Amygdala (tissue), 56 donors: Measurements from ENCODE around the gene RNF146.
"Not testable (repeated sequence)": the region's sequence is repeated elsewhere in the genome, so short reads cannot be mapped to it uniquely, and the experiment has no call there.

ENCODE experiments used
- DNase-seq, 56 donors: peaks; one replicate each; lab custom pipeline; 2025; lab: John Stamatoyannopoulos, UW

Gene RNF146, protein sequence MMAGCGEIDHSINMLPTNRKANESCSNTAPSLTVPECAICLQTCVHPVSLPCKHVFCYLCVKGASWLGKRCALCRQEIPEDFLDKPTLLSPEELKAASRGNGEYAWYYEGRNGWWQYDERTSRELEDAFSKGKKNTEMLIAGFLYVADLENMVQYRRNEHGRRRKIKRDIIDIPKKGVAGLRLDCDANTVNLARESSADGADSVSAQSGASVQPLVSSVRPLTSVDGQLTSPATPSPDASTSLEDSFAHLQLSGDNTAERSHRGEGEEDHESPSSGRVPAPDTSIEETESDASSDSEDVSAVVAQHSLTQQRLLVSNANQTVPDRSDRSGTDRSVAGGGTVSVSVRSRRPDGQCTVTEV

DNA sequence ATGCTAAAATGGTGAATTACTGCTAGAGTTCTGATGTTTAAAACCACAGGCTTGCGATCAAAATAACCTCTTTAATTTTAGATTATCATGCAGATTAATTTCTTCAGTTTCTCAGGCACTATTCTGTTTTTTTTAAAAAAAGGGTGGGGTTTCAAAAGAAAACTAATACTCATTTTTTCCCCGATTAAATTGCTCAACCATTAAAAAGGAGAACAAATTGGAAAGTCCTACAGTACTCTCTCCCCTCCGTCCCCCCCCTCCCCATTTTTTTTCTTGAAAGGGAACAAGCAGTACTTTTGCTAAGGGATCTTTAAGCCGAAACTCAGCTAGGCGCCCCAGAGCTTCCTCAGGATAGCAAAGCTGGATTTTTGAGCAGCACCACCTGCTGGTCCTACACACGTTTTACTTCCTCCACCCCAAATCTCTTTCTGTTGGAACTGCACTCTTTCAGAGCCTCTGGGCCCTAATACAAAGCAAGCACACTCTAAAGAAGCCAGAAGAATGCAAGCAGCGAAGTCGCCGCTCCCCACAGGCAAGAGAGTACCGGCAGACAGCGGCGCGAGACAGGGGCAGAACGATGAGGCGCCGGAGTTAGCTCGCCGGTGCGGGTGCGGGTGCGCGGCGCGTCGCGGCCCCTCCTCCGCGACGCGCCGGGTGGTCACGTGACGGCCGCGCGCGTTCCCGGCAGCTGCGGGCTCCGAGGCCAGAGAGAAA is at the start of gene RNF146:
RNF146 (plus strand) TSS at position 687 of the 714 bp plus-strand sequence. CDS start 13,475 bp downstream, outside the sequence.
- DNase-seq: peak in 54 of 56 donors; percentile 34 to 98 (median 82)

DNA sequence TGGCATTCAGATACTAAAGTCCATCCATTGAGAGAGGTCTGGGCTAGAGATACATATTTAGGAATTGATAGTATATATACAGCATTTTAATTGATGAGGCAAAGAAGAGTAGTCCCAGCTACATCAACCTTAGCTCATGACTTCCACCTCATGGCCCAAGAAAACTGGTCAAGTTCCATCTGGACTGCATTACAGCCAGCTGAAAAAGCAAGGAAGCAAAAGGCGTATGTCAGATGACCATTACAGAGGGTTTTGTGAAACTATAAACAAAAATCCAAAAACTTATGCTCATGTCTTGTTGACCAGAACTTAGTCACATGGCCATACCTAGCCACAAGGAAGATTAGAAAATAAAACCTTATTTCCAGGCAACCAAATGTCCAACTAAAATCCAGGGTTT is 46.8 kb upstream of the RNF146 start:
- no peak for DNase-seq

DNA sequence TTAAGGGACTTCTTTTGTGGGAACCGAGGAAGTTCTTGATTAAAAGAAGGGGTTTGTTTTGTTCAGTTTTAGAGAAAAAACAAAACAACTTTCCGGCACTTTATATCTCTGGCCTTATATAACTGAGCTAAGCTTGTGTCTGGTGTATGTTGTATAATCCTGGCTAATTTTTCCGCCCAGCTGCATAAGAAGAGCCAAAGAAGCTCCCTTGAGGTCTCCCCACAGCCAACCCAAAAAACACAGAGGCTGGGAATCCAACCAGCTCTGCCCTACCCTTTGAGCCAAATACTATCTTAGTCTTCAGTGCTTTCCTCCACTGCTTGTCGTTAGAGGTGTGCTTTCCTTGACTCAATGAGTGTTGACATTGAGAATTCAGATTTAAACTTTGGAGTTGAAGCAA is 45.5 kb upstream of the RNF146 start:
- no peak for DNase-seq

DNA sequence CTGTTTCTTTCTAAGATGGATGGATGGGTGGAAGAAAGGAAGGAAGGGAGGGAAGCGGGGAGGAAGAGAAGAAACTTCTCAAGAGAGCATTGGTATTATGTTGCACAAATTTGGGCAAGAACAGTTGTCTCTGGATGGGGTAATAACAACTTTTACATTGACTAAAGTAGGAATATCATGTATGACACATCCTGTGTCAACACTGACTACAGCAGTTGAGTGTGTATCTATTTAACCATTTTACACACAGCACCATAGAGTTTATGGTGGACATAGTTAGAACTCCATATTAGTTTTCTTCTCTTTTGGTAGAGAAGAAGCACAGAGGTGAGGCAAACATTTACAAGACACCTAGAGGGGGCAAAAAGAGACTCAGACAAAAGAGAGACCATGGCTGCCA is 44.2 kb upstream of the RNF146 start:
- DNase-seq: no peak

DNA sequence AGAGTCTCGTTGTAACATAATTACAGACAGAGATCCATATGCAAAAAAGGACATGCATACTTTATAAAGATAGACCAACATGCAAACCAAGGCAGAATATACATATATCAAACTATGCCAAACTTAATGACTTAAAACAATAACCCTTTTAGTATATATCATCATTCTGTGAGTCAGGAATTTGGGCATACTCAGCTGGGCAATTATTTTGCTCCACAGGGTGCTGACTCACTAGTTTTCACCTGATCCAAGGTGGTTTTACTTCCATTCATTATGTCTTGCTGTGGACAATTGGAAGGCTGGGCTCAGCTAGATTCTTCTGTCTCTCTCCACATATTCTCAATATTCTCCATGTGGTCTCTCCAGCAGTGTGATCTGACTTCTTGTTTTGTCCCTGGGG is 41.2 kb upstream of the RNF146 start:
- DNase-seq: no peak

DNA sequence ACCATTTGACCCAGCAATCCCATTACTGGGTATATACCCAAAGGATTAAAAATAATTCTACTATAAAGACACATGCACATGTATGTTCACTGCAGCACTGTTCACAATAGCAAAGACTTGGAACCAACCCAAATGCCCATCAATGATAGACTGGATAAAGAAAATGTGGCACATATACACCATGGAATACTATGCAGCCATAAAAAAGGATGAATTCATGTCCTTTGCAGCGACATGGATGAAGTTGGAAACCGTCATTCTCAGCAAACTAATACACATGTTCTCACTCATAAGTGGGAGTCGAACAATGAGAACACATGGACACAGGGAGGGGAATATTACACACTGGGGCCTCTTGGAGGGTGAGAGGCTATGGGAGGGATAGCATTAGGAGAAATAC is 32.8 kb upstream of the RNF146 start:
- DNase-seq: not testable (repeated sequence)

DNA sequence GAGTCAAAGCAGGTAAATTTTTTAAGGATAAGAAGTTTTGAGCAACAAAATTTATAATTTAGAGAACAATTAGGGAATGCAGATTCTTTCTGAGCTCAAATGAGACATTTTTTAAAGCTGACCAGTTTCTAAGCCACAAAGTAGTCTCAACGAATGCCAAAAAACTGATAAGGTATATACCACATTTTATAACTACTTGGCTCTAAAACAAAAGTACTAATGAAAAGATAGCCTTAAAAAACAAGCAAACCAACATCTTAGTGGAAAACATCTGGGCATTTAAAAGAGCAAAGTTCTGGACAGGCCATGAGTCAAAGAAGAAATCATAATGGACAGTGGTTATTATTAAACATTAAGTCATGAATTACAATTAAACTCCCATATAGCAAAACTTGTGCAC is 23.2 kb upstream of the RNF146 start:
- DNase-seq: no peak

DNA sequence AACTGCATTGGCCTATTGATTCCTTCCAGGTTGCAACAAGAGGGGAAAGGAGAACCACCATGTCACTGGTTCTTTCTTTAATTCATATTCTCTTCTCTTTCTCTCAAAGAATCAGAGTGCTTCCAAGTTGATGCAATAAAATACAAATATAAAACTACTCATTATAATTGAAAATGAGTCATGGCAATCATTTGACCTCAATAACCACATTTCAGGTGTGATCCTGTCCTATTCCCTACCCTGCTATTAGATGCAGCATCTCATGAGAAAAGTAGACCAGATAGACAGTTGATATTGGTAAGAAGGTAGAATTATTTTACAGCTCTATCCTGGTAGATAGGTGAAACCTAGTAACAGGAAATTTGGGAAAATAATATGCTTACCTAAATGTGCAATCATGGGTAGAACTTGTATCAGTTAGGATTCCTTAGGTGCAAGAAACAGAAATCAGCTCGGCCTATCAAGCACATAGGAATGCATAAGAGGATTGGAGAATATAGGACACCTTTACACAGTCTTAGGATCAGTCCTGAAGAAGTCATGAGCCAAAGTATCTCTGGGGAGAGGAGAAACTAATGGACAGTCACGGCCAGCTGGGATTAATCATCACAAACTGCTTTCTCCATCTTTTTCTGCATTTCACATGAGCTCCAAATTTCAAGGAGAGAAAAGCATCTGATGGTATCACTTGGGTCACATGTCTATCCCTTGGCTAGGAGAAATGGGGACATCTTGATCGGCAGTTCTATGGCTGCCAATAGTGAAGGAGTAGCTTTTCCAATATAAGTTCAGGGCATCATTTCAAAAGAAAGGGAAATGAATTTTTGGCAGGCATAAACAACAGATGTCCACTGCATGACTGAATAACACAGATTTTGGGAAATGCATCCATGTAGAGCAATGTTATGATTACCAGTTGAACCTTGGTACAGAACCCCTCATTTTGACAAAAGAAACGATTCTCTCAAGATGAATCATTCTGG is 19.3 kb upstream of the RNF146 start:
- no peak for DNase-seq

DNA sequence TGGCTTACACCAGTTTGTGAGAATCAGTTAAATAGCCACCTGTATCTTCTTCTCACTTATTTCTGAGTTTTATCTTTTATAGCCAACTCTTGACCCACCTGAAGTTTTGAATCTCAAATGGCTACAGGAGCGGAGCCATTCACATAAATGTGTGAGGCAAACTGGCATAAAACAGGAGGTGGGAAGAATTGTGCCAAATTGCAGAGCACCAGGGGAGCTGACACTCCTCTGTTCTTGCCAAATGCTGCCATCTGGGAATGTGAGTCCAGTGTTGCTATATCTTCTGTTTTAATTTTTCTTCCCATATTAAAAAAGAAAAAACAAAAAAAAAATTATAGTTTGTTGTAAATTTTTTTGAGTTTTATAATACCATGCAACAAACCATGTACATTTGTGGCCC is 17.0 kb upstream of the RNF146 start:
- DNase-seq: peak in 4 of 56 donors; percentile 0 to 10 (median 4)

DNA sequence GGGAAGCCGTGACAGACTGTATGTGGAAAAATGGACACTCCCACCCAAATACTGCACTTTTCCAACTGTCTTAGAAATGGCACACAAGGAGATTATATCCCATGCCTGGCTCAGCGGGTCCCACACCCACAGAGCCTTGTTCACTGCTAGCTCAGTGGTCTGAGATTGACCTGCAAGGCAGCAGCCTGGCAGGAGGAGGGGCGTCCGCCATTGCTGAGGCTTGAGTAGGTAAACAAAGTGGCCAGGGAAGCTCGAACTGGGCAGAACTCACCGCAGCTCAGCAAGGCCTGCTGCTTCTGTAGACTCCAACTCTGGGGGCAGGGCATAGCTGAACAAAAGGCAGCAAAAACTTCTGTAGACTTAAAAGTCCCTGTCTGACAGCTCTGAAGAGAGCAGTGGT is 11.4 kb upstream of the RNF146 start:
- no peak for DNase-seq

DNA sequence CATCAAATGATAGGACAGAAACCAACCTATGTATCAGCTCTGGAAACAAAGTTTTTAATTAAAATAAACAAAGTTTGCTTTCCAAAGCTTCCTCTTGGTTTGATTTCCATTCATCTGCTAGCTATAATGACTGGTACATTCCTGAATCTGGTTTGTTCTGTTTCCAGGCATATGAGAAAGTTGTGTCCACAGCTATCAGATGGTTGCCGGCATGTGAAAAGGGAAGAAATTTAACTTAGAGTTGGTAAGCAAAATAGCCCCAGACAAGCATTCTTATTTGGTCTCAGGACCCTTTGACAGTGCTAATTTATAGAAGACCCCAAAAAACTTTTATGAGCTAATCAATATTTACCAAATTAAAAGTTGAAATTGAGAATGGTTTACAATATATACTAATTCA is 3.8 kb upstream of the RNF146 start:
- no peak for DNase-seq

DNA sequence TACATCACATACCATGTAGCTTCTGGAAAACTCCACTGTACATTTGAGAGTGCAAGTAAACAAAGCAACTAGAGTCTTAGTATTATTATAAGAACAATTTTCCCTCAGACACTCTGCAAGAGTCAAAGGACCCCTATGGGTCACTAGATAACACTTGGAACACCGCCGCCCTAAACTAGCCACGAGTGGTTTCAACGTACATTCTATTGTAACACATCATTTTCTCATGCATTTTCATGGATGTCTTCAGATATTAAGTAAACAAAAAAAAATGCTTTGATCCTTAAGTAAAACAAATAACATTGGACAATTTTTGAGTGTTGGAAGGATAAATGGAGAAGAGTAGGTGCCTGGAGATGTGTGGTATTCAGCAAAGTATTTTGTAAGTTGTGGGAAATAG is 3.2 kb upstream of the RNF146 start:
- no peak for DNase-seq

DNA sequence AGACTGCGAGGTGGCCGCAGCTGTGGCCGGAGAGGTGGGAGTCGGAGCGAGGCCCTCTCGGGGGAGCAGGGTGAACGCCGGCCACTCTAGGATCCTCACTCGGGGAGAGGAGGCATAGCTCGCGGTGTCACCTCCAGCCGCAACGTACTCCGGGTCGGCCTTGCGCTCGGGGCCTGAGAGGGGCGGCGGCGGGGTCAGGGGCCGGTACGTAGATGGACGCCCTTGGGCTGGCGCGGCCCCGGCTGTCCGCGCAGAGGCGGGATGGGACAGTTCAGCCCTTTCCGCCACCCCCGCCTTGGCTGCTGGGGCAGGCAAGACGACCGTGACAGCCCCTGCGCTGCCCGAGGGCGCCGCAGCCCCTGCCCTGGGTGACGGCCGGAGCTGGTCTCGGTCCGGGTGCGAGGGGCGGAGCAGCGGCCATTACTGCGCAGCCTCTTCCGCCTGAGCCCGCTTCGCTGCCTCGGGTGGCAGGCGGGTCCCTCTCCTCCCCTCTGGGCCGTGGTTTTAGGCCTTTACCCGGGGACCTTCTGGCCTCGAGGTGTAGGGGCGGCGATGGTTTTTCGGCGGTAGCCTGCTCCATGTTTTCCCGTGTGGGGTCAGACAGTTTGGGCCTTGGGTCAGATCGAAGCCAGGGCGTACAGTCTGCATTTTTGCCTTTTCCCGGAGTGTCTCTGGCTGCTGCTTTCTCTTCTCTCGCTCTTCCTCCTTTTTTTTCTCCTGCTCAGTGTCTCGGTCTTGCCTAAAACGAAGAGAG is 405 bp downstream of the RNF146 start:
- DNase-seq: peak in 44 of 56 donors; percentile 24 to 93 (median 68)

DNA sequence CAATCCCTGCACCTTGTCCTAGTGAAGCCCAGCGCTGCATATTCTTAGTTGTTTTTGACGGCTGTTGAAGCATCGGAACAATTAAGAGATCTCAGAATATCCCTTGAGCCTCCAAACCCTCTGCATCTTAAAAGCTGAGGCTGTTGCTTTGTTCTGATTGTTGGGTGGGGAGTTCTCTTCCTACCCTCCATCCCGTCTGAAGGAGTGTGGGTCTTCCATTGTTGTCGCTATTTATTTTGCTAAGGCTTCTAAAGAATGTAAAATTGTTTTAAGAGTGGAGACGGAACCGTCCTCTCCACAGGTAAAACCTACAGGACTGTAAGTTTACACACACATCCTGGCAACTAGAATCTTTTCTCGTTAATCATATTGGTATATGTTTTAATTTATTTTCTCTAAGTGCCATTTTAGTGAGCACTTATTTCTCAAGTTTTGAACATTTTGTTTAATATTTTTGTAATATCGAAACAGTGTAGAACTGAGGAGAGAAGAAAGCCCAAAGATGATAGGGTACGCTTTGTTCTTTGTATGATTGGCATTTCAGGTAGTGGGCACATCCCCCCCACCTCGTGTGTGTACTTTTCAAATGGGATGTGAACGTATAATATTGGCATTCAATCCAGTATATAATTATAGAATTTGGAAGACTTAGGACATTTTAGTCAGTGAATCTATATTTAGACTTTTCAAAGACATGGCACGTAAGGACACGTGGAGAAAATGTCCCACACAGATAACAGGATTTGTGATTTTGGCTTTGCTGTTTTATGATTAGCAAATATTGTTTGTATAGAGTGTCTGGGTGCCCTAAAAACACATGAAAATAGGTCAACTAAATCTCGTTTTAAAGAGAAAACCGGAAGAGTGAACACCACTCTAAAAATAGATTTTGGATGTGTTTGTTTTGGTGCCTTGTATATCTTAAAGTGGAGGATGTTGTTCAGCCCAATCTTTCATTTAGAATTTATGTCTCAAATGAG is 1.3 kb downstream of the RNF146 start:
- DNase-seq: no peak

DNA sequence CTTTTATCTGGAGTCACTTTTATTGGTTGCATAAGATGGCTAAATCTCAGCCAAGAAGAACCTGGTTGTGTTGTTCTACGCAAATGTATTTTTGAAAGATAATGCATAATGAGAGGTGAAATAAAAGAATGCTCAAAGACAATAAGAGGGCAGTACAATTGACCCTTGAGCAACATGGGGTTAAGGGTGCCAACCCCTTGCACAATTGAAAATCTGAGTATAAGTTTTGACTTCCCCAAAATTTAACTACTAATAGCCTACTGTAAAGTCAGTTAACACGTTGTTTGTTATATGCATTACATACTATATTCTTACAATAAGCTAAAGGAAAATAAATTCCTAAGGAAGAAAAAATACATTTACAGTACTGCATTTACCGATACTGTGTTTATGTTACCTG is 5.9 kb downstream of the RNF146 start:
- no peak for DNase-seq

DNA sequence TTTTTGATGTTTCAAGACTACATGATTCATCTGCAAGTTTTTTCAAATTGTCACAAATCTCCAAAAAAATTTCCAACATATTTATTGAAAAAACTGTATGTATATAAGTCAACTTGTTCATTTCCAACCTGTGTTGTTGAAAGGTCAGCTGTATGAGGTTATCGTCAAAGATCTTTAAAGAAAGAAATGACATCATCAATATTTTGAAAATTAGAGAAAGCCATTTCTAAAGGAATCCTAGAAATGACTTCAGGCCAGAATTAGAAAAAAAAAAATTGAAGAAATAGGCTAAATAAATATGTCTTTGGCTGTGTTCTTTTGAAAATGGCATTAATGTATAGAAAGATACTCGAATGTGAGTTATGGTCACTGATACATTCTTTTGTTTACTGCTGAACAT is 6.8 kb downstream of the RNF146 start:
- no peak for DNase-seq

DNA sequence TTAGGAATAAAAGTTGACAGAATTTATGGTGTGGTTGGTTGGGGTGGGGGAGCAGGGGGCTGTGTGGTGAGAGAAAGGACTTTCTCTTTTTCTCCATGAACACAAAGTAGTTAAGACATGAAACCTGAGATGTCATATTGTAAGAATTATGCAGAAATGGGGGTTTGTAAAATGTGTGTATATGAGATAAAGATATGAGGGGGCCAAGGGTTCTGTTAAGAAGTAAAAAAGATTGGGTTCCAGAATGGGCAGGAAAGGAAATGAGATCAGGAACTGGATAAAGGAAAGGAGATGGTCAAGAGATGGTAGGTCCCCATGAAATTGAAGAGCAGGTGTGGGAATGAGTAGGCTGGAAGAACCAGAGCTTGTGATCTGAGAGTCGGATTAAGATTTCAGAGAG is 9.7 kb downstream of the RNF146 start:
- no peak for DNase-seq

DNA sequence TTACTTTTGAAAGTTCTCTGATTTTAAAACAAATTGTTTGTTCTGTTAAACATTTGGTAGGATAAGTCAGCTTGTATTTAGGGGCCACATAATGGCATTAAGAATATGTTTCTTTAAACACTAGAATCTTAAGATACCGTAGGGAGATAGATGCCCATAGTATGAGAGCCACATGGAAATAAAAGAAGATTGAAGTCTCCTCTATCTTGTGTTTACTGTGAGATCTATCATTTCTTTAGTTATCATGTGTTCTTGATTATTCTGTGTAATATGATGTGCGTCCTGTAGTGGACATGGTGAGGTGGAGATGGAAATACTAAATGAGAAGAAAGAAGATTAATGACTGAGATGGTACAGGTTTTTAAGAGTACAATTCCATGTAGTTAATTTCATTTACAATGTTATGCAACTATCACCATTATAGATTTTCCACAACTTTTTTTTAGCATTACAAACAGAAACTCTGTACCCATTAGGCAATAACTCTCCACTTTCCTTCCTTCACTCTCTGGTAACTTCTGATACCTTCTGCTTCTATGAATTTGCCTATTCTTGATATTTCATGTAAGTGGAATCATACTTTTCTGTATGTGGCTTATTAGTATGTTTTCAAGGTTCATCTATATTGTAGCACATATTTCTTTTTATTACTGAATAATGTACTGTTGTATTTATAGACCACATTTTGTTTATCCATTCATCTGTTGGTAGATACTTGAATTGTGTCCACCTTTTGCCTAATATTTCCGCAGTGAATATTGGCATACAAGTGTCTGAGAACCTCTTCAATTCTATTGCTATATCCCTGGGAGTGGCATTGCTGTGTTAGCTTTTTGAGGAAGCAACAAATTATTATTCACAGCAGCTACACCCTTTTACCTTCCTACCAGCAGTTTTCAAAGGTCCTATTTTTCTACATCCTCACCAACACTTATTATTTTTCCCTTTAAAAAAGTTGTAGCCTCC is 11.5 kb downstream of the RNF146 start:
- DNase-seq: no peak
